HCT116 (cell line): ENCODE data around the gene ZCCHC24. TPM values are rescaled to one million over a fixed set of nuclear protein-coding genes. Genes with fewer than 3 reads are reported as not detected.

ENCODE experiments used
- ATAC-seq: fragments of 200-7000 bp; cut with Tn5 transposase; 2 replicates; pipeline ENCODE4 v1.9.1; 2020; ENCODE audit warnings: mild to moderate bottlenecking, moderate library complexity
- BruUV-seq: library from RNA; stranded (reverse); fragments of 400-500 nt; replicated peaks from 2 replicates; lab custom pipeline; 2021; lab: Mats Ljungman, UMichigan
- CTCF ChIA-PET: fragments of 300-600 bp; sonication (Branson Sonifier 250); formaldehyde crosslinking; loops from one replicate; lab custom pipeline; 2021; ENCODE audit warnings: antibody characterized with exemption; lab: Charles Lee
- POLR2A ChIA-PET: fragments of 300-600, 350-600 bp; sonication (Branson Sonifier 250); formaldehyde crosslinking; loops from one replicate; lab custom pipeline; 2021; ENCODE audit warnings: antibody characterized with exemption; lab: Charles Lee
- RAD21 ChIA-PET, 2 experiments: fragments of 300-600 bp; sonication (Branson Sonifier 250); formaldehyde crosslinking; loops; one replicate each; lab custom pipeline; 2023; ENCODE audit warnings: low total read pairs in 2 of 2; ENCODE audit not compliant: uncharacterized antibody in 2 of 2, unreplicated experiment in 2 of 2, low non-redundant PET in 1 of 2; lab: Charles Lee
- DNase-seq: peaks from one replicate; pipeline ENCODE4 v3.0.0-alpha.2; 2010; ENCODE audit warnings: low read depth, low spot score
- H2AFZ ChIP-seq: fragments of 200-600 bp; shearing (Covaris generic), sonication (generic); 2 replicates; pipeline ENCODE4 v1.6.1; 2017; ENCODE audit warnings: low read depth, mixed run types, mixed read lengths, antibody characterized with exemption, low read length; ENCODE audit not compliant: poor library complexity, severe bottlenecking
- H3K27ac ChIP-seq: 2 replicates; pipeline ENCODE4 v1.5.1; 2012; ENCODE audit warnings: low read depth, low read length
- H3K27me3 ChIP-seq: fragments of 200-600 bp; sonication (generic); 2 replicates; pipeline ENCODE4 v1.6.1; 2016; ENCODE audit warnings: mixed run types, low read length, mixed read lengths; ENCODE audit not compliant: insufficient read depth
- H3K36me3 ChIP-seq, 2 experiments: fragments of 200-500 bp in 1 of 2; fragments of 200-600 bp in 1 of 2; sonication (Bioruptor generic) in 1 of 2; sonication (generic) in 1 of 2; 2 replicates each; pipeline versions ENCODE4 v1.5.1 to v1.6.1; 2014 to 2016; ENCODE audit warnings: low read length in 2 of 2, inconsistent platforms in 1 of 2, mixed read lengths in 1 of 2, mixed run types in 1 of 2; ENCODE audit not compliant: insufficient read depth in 2 of 2, control insufficient read depth in 1 of 2
- H3K4me1 ChIP-seq, 2 experiments: fragments of 200-600 bp in 1 of 2; sonication (generic) in 1 of 2; 2 replicates each; pipeline versions ENCODE4 v1.5.1 to v1.6.1; 2012 to 2017; ENCODE audit warnings: low read length in 2 of 2, inconsistent platforms in 1 of 2, mild to moderate bottlenecking in 1 of 2, mixed read lengths in 1 of 2, mixed run types in 1 of 2, moderate library complexity in 1 of 2; ENCODE audit not compliant: insufficient read depth in 2 of 2, control insufficient read depth in 1 of 2
- H3K4me2 ChIP-seq: fragments of 200-600 bp; sonication (generic); 2 replicates; pipeline ENCODE4 v1.6.1; 2017; ENCODE audit warnings: mixed run types, low read length, mixed read lengths
- H3K4me3 ChIP-seq, 2 experiments: fragments of 200-600 bp in 1 of 2; sonication (generic) in 1 of 2; replicated peaks in 1 of 2; 2 replicates each; pipeline ENCODE4 v1.5.1; 2011 to 2016; ENCODE audit warnings: low read length in 2 of 2, control low read depth in 1 of 2, low read depth in 1 of 2, mild to moderate bottlenecking in 1 of 2, mixed read lengths in 1 of 2, mixed run types in 1 of 2
- H3K79me2 ChIP-seq: fragments of 200-600 bp; sonication (generic); 2 replicates; pipeline ENCODE4 v1.6.1; 2017; ENCODE audit warnings: mild to moderate bottlenecking, mixed run types, low read length, moderate library complexity, mixed read lengths; ENCODE audit not compliant: insufficient read depth
- H3K9ac ChIP-seq: fragments of 200-600 bp; sonication (generic); 2 replicates; pipeline ENCODE4 v1.6.1; 2016; ENCODE audit warnings: low read length, mixed read lengths
- H3K9me2 ChIP-seq: fragments of 200-600 bp; sonication (generic), shearing (Covaris generic); 2 replicates; pipeline ENCODE4 v1.6.1; 2017; ENCODE audit warnings: mixed run types, mild to moderate bottlenecking, moderate library complexity; ENCODE audit not compliant: insufficient read depth
- H3K9me3 ChIP-seq, 2 experiments: fragments of 200-500 bp in 1 of 2; fragments of 200-600 bp in 1 of 2; sonication (Bioruptor generic) in 1 of 2; sonication (generic) in 1 of 2; 2 replicates each; pipeline ENCODE4 v1.6.1; 2014 to 2017; ENCODE audit warnings: low read length in 2 of 2, mixed read lengths in 2 of 2, inconsistent platforms in 1 of 2, low read depth in 1 of 2, mild to moderate bottlenecking in 1 of 2, mixed run types in 1 of 2, moderate library complexity in 1 of 2; ENCODE audit not compliant: control insufficient read depth in 1 of 2, insufficient read depth in 1 of 2
- H4K20me1 ChIP-seq: fragments of 200-600 bp; sonication (generic), shearing (Covaris generic); 2 replicates; pipeline ENCODE4 v1.6.1; 2017; ENCODE audit warnings: mixed run types, mild to moderate bottlenecking, moderate library complexity; ENCODE audit not compliant: insufficient read depth
- CTCF ChIP-seq, 3 experiments: fragments of 200-600 bp in 1 of 3; sonication (generic) in 1 of 3; IDR thresholded peaks in 2 of 3; conservative IDR thresholded peaks in 1 of 3; 2 replicates each; pipeline ENCODE4 v1.5.1; 2012 to 2017; ENCODE audit warnings: low read depth in 2 of 3, low read length in 2 of 3, antibody characterized with exemption in 1 of 3, borderline replicate concordance in 1 of 3, control low read depth in 1 of 3, mild to moderate bottlenecking in 1 of 3, mixed read lengths in 1 of 3, mixed run types in 1 of 3, moderate library complexity in 1 of 3; ENCODE audit not compliant: insufficient read depth in 1 of 3
- POLR2A ChIP-seq: IDR thresholded peaks from 2 replicates; pipeline ENCODE4 v1.7.0; 2011; ENCODE audit warnings: borderline replicate concordance; ENCODE audit not compliant: insufficient read depth, insufficient read length; ENCODE audit errors: extremely low read depth
- RAD21 ChIP-seq: IDR thresholded peaks from 2 replicates; pipeline ENCODE4 v1.6.1; 2012; ENCODE audit warnings: low read depth, mild to moderate bottlenecking
- REST ChIP-seq: IDR thresholded peaks from 2 replicates; pipeline ENCODE4 v1.6.1; 2012; ENCODE audit warnings: low read depth
- SIN3A ChIP-seq: IDR thresholded peaks from 2 replicates; pipeline ENCODE4 v1.6.1; 2012; ENCODE audit warnings: low read depth
- ZFX ChIP-seq: fragments of 450-650 bp; IDR thresholded peaks from 2 replicates; pipeline ENCODE4 v1.6.1; 2017
- intact Hi-C: fragments of 100-400 bp; cut with micrococcal nuclease; formaldehyde crosslinking; loops from 2 replicates; pipeline ENCODE4 v1.10.0; 2022
- total RNA-seq: library from RNA; stranded (reverse); gene quantifications from one replicate; pipeline ENCODE4 v1.2.1, GENCODE V29; 2021; ENCODE audit not compliant: unreplicated experiment

Gene ZCCHC24
- total RNA-seq, 1 experiment from 2014 or later: 7.0 TPM

GRCh38 chr10:79392506-79393176 lies 52.8 kb downstream of the ZCCHC24 start:
- BruUV-seq: no TSS peak
- Histone ChIP-seq H3K27me3 (no peaks in the 10 kb centered on the region), H2AFZ (no peak overlapping the region), H3K4me3 (no peak overlapping the region), H4K20me1 (no peaks in the 10 kb centered on the region), H3K27ac (no peak overlapping the region), H3K4me1 (no peaks in the 10 kb centered on the region), H3K9me3 (no peaks in the 10 kb centered on the region), H3K4me2 (no peak overlapping the region), H3K9me2 (no peaks in the 10 kb centered on the region), H3K79me2 (no peaks in the 10 kb centered on the region), H3K36me3 (no peaks in the 10 kb centered on the region), H3K9ac (no peak overlapping the region)
- DNase-seq (no peak), ATAC-seq (no peak)
- no peak for TF ChIP-seq POLR2A
- TF ChIP-seq REST: no peak
- intact Hi-C loops: no loop called here
- RAD21 ChIA-PET: no interaction called here
- CTCF ChIA-PET: no interaction called here
- POLR2A ChIA-PET: no interaction called here

- ChIA-PET RAD21 (no interaction called here), POLR2A (no interaction called here), CTCF (no interaction called here)
- no peaks in the 10 kb centered on the region for H3K79me2 ChIP-seq
- H4K20me1 ChIP-seq: no peaks in the 10 kb centered on the region
- H3K9ac ChIP-seq: no peak overlapping the region
- DNase-seq (no peak), ATAC-seq (no peak)
- no peak overlapping the region for H3K4me3 ChIP-seq
- no peaks in the 10 kb centered on the region for H3K4me1 ChIP-seq
- H3K9me2 ChIP-seq: no peaks in the 10 kb centered on the region
- H3K9me3 ChIP-seq: no peaks in the 10 kb centered on the region
- TF ChIP-seq REST (no peak), CTCF (IDR thresholded peaks at IDR 0.05 in 2 of 3, conservative IDR thresholded peaks at IDR 0.05 in 1 of 3; ENCODE audit: borderline replicate concordance in 1 of 3, insufficient read depth in 1 of 3, low read depth in 2 of 3, low read length in 2 of 3) (no peak), RAD21 (no peak), ZFX (no peak), SIN3A (no peak)
- H2AFZ ChIP-seq: no peak overlapping the region
- intact Hi-C loops: no loop called here
- no peak overlapping the region for H3K4me2 ChIP-seq
- no TSS peak for BruUV-seq
- no peak overlapping the region for H3K27ac ChIP-seq
- H3K27me3 ChIP-seq: no peaks in the 10 kb centered on the region
- H3K36me3 ChIP-seq: no peaks in the 10 kb centered on the region
Observed at GRCh38 chr10:79392020-79392398, 53.4 kb downstream of the ZCCHC24 start.
